IMR-90 (cell line): ENCODE measurements around the gene RAP1A. TPM values are rescaled to one million over a fixed set of nuclear protein-coding genes. Genes with fewer than 3 reads are reported as not detected.

Experiments
- ATAC-seq: fragments of 200-7000 bp; cut with Tn5 transposase; 2 replicates; pipeline ENCODE4 v1.9.1; 2020; ENCODE audit warnings: low read depth, mild to moderate bottlenecking, moderate library complexity
- BruUV-seq: library from RNA; stranded (reverse); fragments of 400-500 nt; replicated peaks from 2 replicates; lab custom pipeline; 2021; lab: Mats Ljungman, UMichigan
- CTCF ChIA-PET: fragments of 300-600 bp; formaldehyde crosslinking; extraction: SDS; loops from one replicate; lab custom pipeline; 2021; ENCODE audit warnings: antibody characterized with exemption; lab: Yijun Ruan, JAX
- POLR2A ChIA-PET: fragments of 300-600 bp; sonication (Branson Sonifier 250); formaldehyde crosslinking; loops from one replicate; lab custom pipeline; 2022; ENCODE audit warnings: antibody characterized with exemption; ENCODE audit not compliant: unreplicated experiment; lab: Charles Lee
- DNase-seq: peaks from one replicate; pipeline ENCODE4 v3.0.0; 2013
- H2AFZ ChIP-seq: replicated peaks from 2 replicates; pipeline ENCODE3; 2013; ENCODE audit warnings: low read length, mild to moderate bottlenecking; ENCODE audit not compliant: poor library complexity
- H2AK5ac ChIP-seq: 2 replicates; pipeline ENCODE4 v1.6.1; 2013; ENCODE audit warnings: low read depth, low read length, inconsistent platforms
- H2AK9ac ChIP-seq: replicated peaks from 2 replicates; pipeline ENCODE3; 2013; ENCODE audit warnings: mild to moderate bottlenecking, low read depth, low read length, moderate library complexity; ENCODE audit not compliant: poor library complexity
- H2BK120ac ChIP-seq: 2 replicates; pipeline ENCODE4 v1.6.1; 2013; ENCODE audit warnings: low read depth, low read length, inconsistent platforms
- H2BK15ac ChIP-seq: 3 replicates; pipeline ENCODE4 v1.6.1; 2013; ENCODE audit warnings: low read depth, low read length, inconsistent platforms
- H2BK20ac ChIP-seq: 2 replicates; pipeline ENCODE4 v1.6.1; 2013; ENCODE audit warnings: low read depth, mild to moderate bottlenecking, inconsistent platforms, low read length, moderate library complexity
- H2BK5ac ChIP-seq: 2 replicates; pipeline ENCODE4 v1.6.1; 2013; ENCODE audit warnings: mild to moderate bottlenecking, low read depth, low read length, inconsistent platforms; ENCODE audit not compliant: poor library complexity, severe bottlenecking
- H3K14ac ChIP-seq: replicated peaks from 2 replicates; pipeline ENCODE4 v1.6.1; 2013; ENCODE audit warnings: low read depth, low read length, inconsistent platforms
- H3K18ac ChIP-seq: 2 replicates; pipeline ENCODE4 v1.6.1; 2013; ENCODE audit warnings: low read depth, low read length, control low read depth
- H3K23ac ChIP-seq: 2 replicates; pipeline ENCODE4 v1.6.1; 2013; ENCODE audit warnings: low read depth, low read length, inconsistent platforms
- H3K27ac ChIP-seq: 2 replicates; pipeline ENCODE4 v1.5.1; 2013; ENCODE audit warnings: mild to moderate bottlenecking, control low read depth, low read length; ENCODE audit not compliant: insufficient read depth
- H3K27me3 ChIP-seq: 2 replicates; pipeline ENCODE4 v1.6.1; 2013; ENCODE audit warnings: low read length; ENCODE audit not compliant: control insufficient read depth, insufficient read depth
- H3K36me3 ChIP-seq: 2 replicates; pipeline ENCODE4 v1.6.1; 2013; ENCODE audit warnings: low read length, mixed read lengths; ENCODE audit not compliant: control insufficient read depth, insufficient read depth
- H3K4ac ChIP-seq: 2 replicates; pipeline ENCODE4 v1.6.1; 2013; ENCODE audit warnings: low read depth, low read length, inconsistent platforms
- H3K4me1 ChIP-seq: 2 replicates; pipeline ENCODE4 v1.6.1; 2013; ENCODE audit warnings: low read length, mixed read lengths; ENCODE audit not compliant: control insufficient read depth, insufficient read depth
- H3K4me2 ChIP-seq: 2 replicates; pipeline ENCODE4 v1.6.1; 2013; ENCODE audit warnings: low read depth, mild to moderate bottlenecking, control low read depth, low read length, moderate library complexity
- H3K4me3 ChIP-seq: 2 replicates; pipeline ENCODE4 v1.5.1; 2013; ENCODE audit warnings: low read depth, mild to moderate bottlenecking, control low read depth, low read length, moderate library complexity; ENCODE audit not compliant: insufficient read depth
- H3K56ac ChIP-seq: 2 replicates; pipeline ENCODE4 v1.6.1; 2013; ENCODE audit warnings: low read length, inconsistent platforms; ENCODE audit not compliant: insufficient read depth; ENCODE audit errors: extremely low read depth
- H3K79me1 ChIP-seq, 2 experiments: 2 replicates each; pipeline ENCODE4 v1.6.1; 2013; ENCODE audit warnings: low read length in 2 of 2, inconsistent platforms in 1 of 2, low read depth in 1 of 2
- H3K9ac ChIP-seq: 2 replicates; pipeline ENCODE4 v1.6.1; 2013; ENCODE audit warnings: low read depth, low read length, control low read depth
- H3K9me1 ChIP-seq: 2 replicates; pipeline ENCODE4 v1.6.1; 2013; ENCODE audit warnings: low read length, inconsistent platforms; ENCODE audit not compliant: insufficient read depth
- H3K9me3 ChIP-seq: 2 replicates; pipeline ENCODE4 v1.6.1; 2013; ENCODE audit warnings: low read length; ENCODE audit not compliant: control insufficient read depth, insufficient read depth
- H4K20me1 ChIP-seq: 2 replicates; pipeline ENCODE4 v1.6.1; 2013; ENCODE audit warnings: low read length, inconsistent platforms; ENCODE audit not compliant: insufficient read depth
- H4K5ac ChIP-seq: 2 replicates; pipeline ENCODE4 v1.6.1; 2013; ENCODE audit warnings: mild to moderate bottlenecking, low read depth, low read length, control low read depth
- H4K8ac ChIP-seq, 2 experiments: 2 replicates each; pipeline ENCODE4 v1.6.1; 2013; ENCODE audit warnings: low read depth in 2 of 2, low read length in 2 of 2, control low read depth in 1 of 2, inconsistent platforms in 1 of 2
- H4K91ac ChIP-seq: 2 replicates; pipeline ENCODE4 v1.6.1; 2013; ENCODE audit warnings: low read depth, low read length, inconsistent platforms; ENCODE audit not compliant: insufficient read depth
- BHLHE40 ChIP-seq: fragments of 150-350 bp; IDR thresholded peaks from 2 replicates; pipeline ENCODE4 v1.6.1; 2016; ENCODE audit warnings: mild to moderate bottlenecking, low read depth, low read length
- CEBPB ChIP-seq: IDR thresholded peaks from 2 replicates; pipeline ENCODE4 v1.6.1; 2012; ENCODE audit warnings: low read depth, low read length, improper control_type of control experiment
- CTCF ChIP-seq: conservative IDR thresholded peaks from 2 replicates; pipeline ENCODE4 v1.5.1; 2012; ENCODE audit warnings: mild to moderate bottlenecking, low read depth, low read length, improper control_type of control experiment
- FOS ChIP-seq: fragments of 150-350 bp; IDR thresholded peaks from 2 replicates; pipeline ENCODE4 v1.6.1; 2016; ENCODE audit warnings: low read depth, low read length
- MAFK ChIP-seq: IDR thresholded peaks from 2 replicates; pipeline ENCODE4 v1.6.1; 2012; ENCODE audit warnings: low read depth, low read length, improper control_type of control experiment
- MAZ ChIP-seq: IDR thresholded peaks from 2 replicates; pipeline ENCODE4 v1.6.1; 2012; ENCODE audit warnings: low read depth, mild to moderate bottlenecking, low read length, improper control_type of control experiment, moderate library complexity, borderline replicate concordance
- MXI1 ChIP-seq: IDR thresholded peaks from 2 replicates; pipeline ENCODE4 v1.6.1; 2012; ENCODE audit warnings: low read depth, mild to moderate bottlenecking, low read length, moderate library complexity, borderline replicate concordance
- NFE2L2 ChIP-seq: fragments of 150-350 bp; IDR thresholded peaks from 2 replicates; pipeline ENCODE4 v1.6.1; 2016; ENCODE audit warnings: low read depth, mild to moderate bottlenecking, low read length
- POLR2A ChIP-seq: IDR thresholded peaks from 2 replicates; pipeline ENCODE4 v1.6.1; 2012; ENCODE audit warnings: mild to moderate bottlenecking, low read depth, low read length
- RAD21 ChIP-seq: IDR thresholded peaks from 2 replicates; pipeline ENCODE4 v1.6.1; 2012; ENCODE audit warnings: low read length, improper control_type of control experiment
- RCOR1 ChIP-seq: IDR thresholded peaks from 2 replicates; pipeline ENCODE4 v1.6.1; 2012; ENCODE audit warnings: mild to moderate bottlenecking, low read length, improper control_type of control experiment; ENCODE audit not compliant: insufficient replicate concordance
- RFX5 ChIP-seq: IDR thresholded peaks from 2 replicates; pipeline ENCODE4 v1.8.0; 2012; ENCODE audit warnings: low read depth, mild to moderate bottlenecking, low read length, moderate library complexity
- SMC3 ChIP-seq: fragments of 150-350 bp; IDR thresholded peaks from 2 replicates; pipeline ENCODE4 v1.6.1; 2016; ENCODE audit warnings: low read depth, mild to moderate bottlenecking, antibody characterized with exemption, low read length, moderate library complexity
- WGBS, 2 experiments: methylation state at CpG; one replicate each; pipeline versions ENCODE4 v1.1.5 to v1.1.7; 2013; ENCODE audit warnings: missing lambda C conversion rate in 2 of 2; ENCODE audit not compliant: insufficient read length in 1 of 2; ENCODE audit errors: extremely low coverage in 2 of 2; 5-methylcytosine and 5-hydroxymethylcytosine counted together
- dilution Hi-C: fragments of 300-500 bp; cut with HindIII; formaldehyde crosslinking; loops from one replicate; pipeline ENCODE4 v1.14.3; 2018; ENCODE audit warnings: low sequenced_read_pairs; ENCODE audit not compliant: unreplicated experiment
- in situ Hi-C: fragments of 300-500 bp; cut with MboI; formaldehyde crosslinking; loops from 3 replicates; pipeline ENCODE4 v1.14.3; 2019; ENCODE audit warnings: low sequenced_read_pairs, inconsistent platforms, mixed read lengths
- intact Hi-C: fragments of 100-400 bp; cut with micrococcal nuclease; formaldehyde crosslinking; loops from 2 replicates; pipeline ENCODE4 v1.10.0; 2022
- polyA plus RNA-seq, 3 experiments: library from polyadenylated mRNA; depleted of rRNA; stranded (reverse); fragments of >200 nt; gene quantifications; 2 replicates each; pipeline ENCODE4 v1.2.3, GENCODE V29; 2012; ENCODE audit warnings: low replicate concordance in 1 of 3
- total RNA-seq: library from RNA; depleted of rRNA; stranded (reverse); fragments of >200 nt; gene quantifications from 2 replicates; pipeline ENCODE4 v1.2.3, GENCODE V29; 2012
- TF ChIP-seq, protein P1 (sequence below): fragments of 150-350 bp; IDR thresholded peaks from 2 replicates; pipeline ENCODE4 v1.6.1; 2016; ENCODE audit warnings: low read depth, mild to moderate bottlenecking, low read length, moderate library complexity, borderline replicate concordance

The RAP1A gene
- total and polyA plus RNA-seq, 2 of the 4 experiments (the other 2 are of a cell fraction): 18.1 to 43.6 TPM

- Histone ChIP-seq H2BK20ac (peak overlapping the region; percentile 9), H2AK9ac (peak overlapping the region; percentile 31), H4K8ac (peak overlapping the region; percentile 67 to 72), H2AFZ (peak overlapping the region; percentile 90), H2BK15ac (peak overlapping the region; percentile 0; the same call in 1 of the 3 replicates), H3K56ac (0 out of 2 replicates have a peak overlapping the region, but pooled peaks have one; percentile 17), H2AK5ac (peak overlapping the region; percentile 87), H4K5ac (peak overlapping the region; percentile 27), H3K4ac (peak overlapping the region; percentile 72), H3K27me3 (no peaks in the 10 kb centered on the region), H3K14ac (peak overlapping the region; percentile 84), H4K20me1 (peaks cover 7% of the 10 kb centered on the region; the same call in 1 of the 2 replicates), H3K4me3 (no peak overlapping the region), H3K9ac (no peak overlapping the region), H3K4me1 (peaks cover 35% of the 10 kb centered on the region), H2BK120ac (peak overlapping the region; percentile 73), H3K36me3 (no peaks in the 10 kb centered on the region), H4K91ac (peak overlapping the region; percentile 58; the same call in 1 of the 2 replicates), H2BK5ac (peak overlapping the region; percentile 49), H3K9me3 (no peaks in the 10 kb centered on the region), H3K27ac (peak overlapping the region; percentile 45), H3K79me1 (peaks cover 18 to 73% of the 10 kb centered on the region in 2 experiments; a peak in 2 of 4 replicates), H3K9me1 (peaks cover 32% of the 10 kb centered on the region), H3K18ac (peak overlapping the region; percentile 67), H3K4me2 (peak overlapping the region; percentile 4; the same call in 1 of the 2 replicates), H3K23ac (peak overlapping the region; percentile 29; the same call in 1 of the 2 replicates)
- intact Hi-C loops (no loop called here), dilution Hi-C loops (no loop called here), in situ Hi-C loops (no loop called here)
- no peak for ATAC-seq
- DNase-seq: no peak
- TF ChIP-seq RFX5 (no peak), RAD21 (no peak), NFE2L2 (no peak), FOS (no peak), SMC3 (no peak), MAZ (no peak), RCOR1 (no peak), CEBPB (no peak), BHLHE40 (no peak), CTCF (no peak), MAFK (no peak), MXI1 (no peak), POLR2A (no peak)
- TF ChIP-seq, protein P1, sequence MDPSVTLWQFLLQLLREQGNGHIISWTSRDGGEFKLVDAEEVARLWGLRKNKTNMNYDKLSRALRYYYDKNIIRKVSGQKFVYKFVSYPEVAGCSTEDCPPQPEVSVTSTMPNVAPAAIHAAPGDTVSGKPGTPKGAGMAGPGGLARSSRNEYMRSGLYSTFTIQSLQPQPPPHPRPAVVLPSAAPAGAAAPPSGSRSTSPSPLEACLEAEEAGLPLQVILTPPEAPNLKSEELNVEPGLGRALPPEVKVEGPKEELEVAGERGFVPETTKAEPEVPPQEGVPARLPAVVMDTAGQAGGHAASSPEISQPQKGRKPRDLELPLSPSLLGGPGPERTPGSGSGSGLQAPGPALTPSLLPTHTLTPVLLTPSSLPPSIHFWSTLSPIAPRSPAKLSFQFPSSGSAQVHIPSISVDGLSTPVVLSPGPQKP: no peak
- BruUV-seq: no TSS peak
- CTCF ChIA-PET: interaction anchor here (1.1 kb wide), 1 partner anchor 19 kb away, joined by 3 read pairs; no protein-coding TSS in a partner anchor
- POLR2A ChIA-PET: no interaction called here
- 100% methylated on average over 1 of the region's 5 CpGs; no CpG with 5 or more reads in 1 of the 2 experiments for WGBS, 2 experiments
Observed at GRCh38 chr1:111733992-111734341, 114.4 kb downstream of the RAP1A start.
